Measurements from ENCODE around the gene PDE4D. TPM values are rescaled to one million over a fixed set of nuclear protein-coding genes. Genes with fewer than 3 reads are reported as not detected.

PDE4D gene
- total RNA-seq, 4 donors from 2014 or later = 35.0 to 121 (median 63.4) TPM

DNA sequence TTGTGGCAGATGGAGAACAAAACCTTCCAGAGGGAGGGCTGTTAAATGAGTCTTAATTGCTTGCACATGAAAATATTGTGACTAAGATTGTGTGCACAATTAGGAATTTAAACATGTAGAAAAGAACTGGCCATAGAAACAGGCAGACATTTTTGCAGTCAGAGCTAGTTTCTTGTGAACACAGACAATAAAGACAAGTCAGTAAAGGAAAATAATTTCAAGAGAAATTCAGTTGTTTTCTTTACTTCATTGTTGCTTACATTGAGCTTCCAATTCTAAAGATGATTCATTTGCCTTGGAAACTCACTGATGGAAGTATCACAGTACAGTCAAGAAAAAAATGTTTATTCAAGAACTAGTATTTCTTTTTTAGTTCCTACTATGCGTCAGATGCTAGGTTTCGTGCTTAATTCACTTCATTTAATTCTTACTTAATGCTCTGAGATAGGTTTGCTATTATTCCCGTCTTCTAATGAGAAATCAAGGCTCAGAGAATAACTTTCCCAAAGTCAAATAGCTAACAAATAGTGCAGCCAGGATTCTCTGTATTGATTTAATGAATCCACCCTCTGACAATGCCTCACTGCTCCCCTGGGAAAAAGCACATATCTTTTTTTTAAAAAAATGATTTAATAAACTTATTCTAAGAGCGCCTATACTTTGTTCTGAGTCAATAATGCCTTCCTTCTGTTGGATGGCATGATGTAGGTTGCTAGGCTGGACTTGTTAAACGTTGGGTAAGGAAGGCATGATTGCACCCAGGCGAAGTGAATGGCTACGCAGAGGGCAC, 729.3 kb downstream of the PDE4D start:
- H3K27ac ChIP-seq = no peak overlapping the region
- no peak for ATAC-seq
- H3K4me1 ChIP-seq = peaks cover 0 to 32% (median 2%) of the 10 kb centered on the region in 3 donors
- no peaks in the 10 kb centered on the region for H3K9me3 ChIP-seq
- no peak for TF ChIP-seq POLR2A (IDR thresholded peaks at IDR 0.05)
- H3K4me3 ChIP-seq = no peak overlapping the region
- H3K27me3 ChIP-seq = no peaks in the 10 kb centered on the region
- WGBS, 2 donors (ENCODE audit: low coverage in 1 of 2) = 58 to 60% methylated on average over 7 of the region's 7 CpGs
- no peaks in the 10 kb centered on the region for H3K36me3 ChIP-seq

DNA sequence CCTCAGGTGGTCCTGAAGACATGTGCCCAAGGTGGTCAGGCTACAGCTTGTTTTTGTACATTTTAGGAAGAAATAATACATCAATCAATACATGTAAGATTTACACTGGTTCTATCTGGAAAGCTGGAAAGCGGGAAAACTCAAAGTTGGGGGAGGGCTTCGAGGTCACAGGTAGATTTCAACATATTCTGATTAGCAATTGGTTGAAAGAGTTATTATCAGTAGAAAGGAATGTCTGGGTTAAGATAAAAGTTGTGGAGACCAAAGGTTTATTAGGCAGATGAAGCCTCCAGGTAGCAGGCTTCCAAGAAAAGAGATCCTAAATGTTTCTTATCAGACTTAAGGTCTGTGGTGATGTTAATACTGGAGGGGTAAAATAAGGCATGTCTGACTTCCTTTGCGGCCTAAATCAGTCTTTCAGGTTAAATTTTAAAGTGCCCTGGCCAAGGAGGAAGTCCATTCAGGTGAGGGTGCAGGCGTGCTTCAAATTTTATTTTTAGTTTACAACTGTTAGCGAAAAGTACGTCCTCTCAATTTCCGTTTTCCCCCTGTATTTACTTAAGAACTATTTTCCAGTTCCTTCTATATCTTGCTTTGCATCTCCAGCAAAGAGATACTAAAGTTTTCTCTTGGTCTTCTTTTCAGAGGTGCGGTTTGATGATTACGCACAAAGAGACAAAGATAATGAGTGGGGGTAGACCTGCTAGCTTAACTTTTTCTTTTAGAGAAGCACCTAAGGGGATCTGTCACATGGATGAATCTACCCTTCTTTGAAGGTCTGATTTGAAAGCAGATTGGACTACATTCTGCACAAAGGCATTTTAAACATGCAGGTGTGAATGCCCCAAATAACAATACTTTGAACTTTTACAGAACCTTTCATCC, 732.1 kb downstream of the PDE4D start:
- Histone ChIP-seq H3K27ac (no peak overlapping the region), H3K36me3 (no peaks in the 10 kb centered on the region), H3K4me3 (no peak overlapping the region), H3K27me3 (no peaks in the 10 kb centered on the region), H3K9me3 (no peaks in the 10 kb centered on the region), H3K4me1 (peaks cover 0 to 33% (median 5%) of the 10 kb centered on the region in 3 donors)
- 92 to 98% methylated on average over 6 to 9 of the region's 9 CpGs for WGBS, 2 donors (ENCODE audit: low coverage in 1 of 2)
- TF ChIP-seq, protein P1, sequence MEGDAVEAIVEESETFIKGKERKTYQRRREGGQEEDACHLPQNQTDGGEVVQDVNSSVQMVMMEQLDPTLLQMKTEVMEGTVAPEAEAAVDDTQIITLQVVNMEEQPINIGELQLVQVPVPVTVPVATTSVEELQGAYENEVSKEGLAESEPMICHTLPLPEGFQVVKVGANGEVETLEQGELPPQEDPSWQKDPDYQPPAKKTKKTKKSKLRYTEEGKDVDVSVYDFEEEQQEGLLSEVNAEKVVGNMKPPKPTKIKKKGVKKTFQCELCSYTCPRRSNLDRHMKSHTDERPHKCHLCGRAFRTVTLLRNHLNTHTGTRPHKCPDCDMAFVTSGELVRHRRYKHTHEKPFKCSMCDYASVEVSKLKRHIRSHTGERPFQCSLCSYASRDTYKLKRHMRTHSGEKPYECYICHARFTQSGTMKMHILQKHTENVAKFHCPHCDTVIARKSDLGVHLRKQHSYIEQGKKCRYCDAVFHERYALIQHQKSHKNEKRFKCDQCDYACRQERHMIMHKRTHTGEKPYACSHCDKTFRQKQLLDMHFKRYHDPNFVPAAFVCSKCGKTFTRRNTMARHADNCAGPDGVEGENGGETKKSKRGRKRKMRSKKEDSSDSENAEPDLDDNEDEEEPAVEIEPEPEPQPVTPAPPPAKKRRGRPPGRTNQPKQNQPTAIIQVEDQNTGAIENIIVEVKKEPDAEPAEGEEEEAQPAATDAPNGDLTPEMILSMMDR (IDR thresholded peaks at IDR 0.05) = no peak
- TF ChIP-seq EP300 (IDR thresholded peaks at IDR 0.05) = no peak
- TF ChIP-seq POLR2A (IDR thresholded peaks at IDR 0.05) = no peak
- no peak for TF ChIP-seq POLR2AphosphoS5 (IDR thresholded peaks at IDR 0.05)
- no peak for ATAC-seq

DNA sequence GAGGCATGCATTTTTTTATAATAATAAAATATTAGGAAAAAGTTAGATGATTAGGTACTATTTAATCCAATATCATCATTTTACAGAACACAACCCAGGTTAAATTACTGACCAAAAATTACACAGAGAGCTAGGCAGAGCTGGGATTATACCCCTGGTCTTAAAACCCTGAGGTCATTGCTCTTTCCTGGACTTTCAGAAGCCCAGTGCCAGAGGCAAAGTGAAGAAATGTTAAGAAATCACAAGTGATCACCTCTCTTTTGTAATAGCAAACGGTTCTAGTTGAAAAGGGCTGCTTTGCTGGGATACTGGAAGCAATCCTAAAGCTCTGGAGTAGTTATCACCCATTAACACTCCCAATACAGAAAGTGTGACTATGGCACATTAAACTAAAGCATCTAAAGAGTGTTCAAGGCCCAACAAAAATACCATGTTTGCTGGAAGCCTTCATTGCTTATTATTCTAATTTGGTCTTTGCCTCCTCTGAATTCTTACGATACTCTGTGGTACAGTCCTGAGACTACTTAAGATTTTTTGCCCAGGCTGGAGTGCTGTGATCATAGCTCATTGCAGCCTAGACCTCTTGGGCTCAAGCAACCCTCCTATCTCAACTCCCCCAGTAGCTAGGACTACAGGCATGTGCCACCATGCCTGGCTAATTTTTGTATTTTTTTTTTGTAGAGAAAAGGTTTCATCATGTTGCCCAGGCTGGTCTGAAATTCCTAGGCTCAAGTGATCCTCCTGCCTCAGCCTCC, 734.7 kb downstream of the PDE4D start:
- Histone ChIP-seq H3K4me3 (no peak overlapping the region), H3K9me3 (no peaks in the 10 kb centered on the region), H3K36me3 (no peaks in the 10 kb centered on the region), H3K27me3 (no peaks in the 10 kb centered on the region), H3K27ac (no peak overlapping the region), H3K4me1 (peaks cover 0 to 23% (median 2%) of the 10 kb centered on the region in 3 donors)
- 20 to 24% methylated on average over 2 of the region's 2 CpGs for WGBS, 2 donors (ENCODE audit: low coverage in 1 of 2)
- no peak for TF ChIP-seq POLR2A (IDR thresholded peaks at IDR 0.05)
- no peak for TF ChIP-seq POLR2AphosphoS5 (IDR thresholded peaks at IDR 0.05)
- TF ChIP-seq, protein P1 (IDR thresholded peaks at IDR 0.05) = no peak
- no peak for TF ChIP-seq EP300 (IDR thresholded peaks at IDR 0.05)
- ATAC-seq = no peak

DNA sequence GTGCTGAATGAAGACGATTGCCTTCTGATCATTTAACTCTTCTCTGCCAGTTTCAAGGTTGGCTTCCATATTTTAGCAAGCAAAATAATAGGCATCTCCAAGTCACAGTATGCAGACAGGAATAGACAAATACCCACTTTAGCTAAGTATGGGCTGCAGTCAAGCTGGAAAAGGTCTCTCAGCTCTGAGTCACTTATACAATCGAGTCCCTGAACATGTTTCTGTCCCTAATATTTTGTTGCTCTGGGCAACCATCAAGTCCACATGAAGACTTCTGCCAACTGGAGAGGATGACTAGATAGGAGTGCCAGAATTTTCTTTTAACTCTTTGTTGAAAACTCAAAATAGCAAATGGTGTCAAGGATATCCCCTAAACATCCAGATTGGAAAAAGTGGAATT, 735.4 kb downstream of the PDE4D start:
- WGBS, 2 donors (ENCODE audit: low coverage in 1 of 2) = 14 to 21% methylated on average over 2 of the region's 2 CpGs
- Histone ChIP-seq H3K4me1 (peaks cover 0 to 27% (median 2%) of the 10 kb centered on the region in 3 donors), H3K36me3 (no peaks in the 10 kb centered on the region), H3K27me3 (no peaks in the 10 kb centered on the region), H3K27ac (no peak overlapping the region), H3K4me3 (no peak overlapping the region), H3K9me3 (no peaks in the 10 kb centered on the region)
- peak; percentile 39 for ATAC-seq
- TF ChIP-seq EP300 (IDR thresholded peaks at IDR 0.05) = no peak
- TF ChIP-seq POLR2AphosphoS5 (IDR thresholded peaks at IDR 0.05) = no peak
- no peak for TF ChIP-seq POLR2A (IDR thresholded peaks at IDR 0.05)
- TF ChIP-seq, protein P1 (IDR thresholded peaks at IDR 0.05) = no peak

DNA sequence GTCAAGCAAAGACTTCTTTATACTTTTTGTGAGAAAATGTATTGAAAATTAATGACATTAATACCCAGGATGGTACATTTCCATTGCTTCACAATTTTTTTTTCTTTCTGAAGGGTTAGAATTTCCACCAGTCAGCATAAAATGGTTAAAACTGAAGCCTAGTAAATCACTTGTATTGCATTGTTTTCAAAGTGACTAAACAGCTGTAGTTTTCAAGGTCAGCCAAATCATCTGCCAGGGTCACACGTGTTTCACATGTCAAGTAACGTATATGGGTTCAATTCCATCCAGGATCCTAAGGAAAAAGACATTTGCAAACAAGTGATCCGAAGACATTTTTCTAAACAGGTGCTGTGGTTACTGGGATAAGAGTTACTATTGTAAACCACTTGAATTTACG, 736.5 kb downstream of the PDE4D start:
- TF ChIP-seq EP300 (IDR thresholded peaks at IDR 0.05) (no peak), POLR2A (IDR thresholded peaks at IDR 0.05) (no peak), POLR2AphosphoS5 (IDR thresholded peaks at IDR 0.05) (no peak)
- TF ChIP-seq, protein P1 (IDR thresholded peaks at IDR 0.05) = no peak
- WGBS, 2 donors (ENCODE audit: low coverage in 1 of 2) = 64 to 89% methylated on average over 4 of the region's 4 CpGs

More for the DNA sequence above, 736.5 kb downstream of the PDE4D start:
- no peaks in the 10 kb centered on the region for H3K36me3 ChIP-seq
- H3K27ac ChIP-seq = no peak overlapping the region
- H3K4me3 ChIP-seq = no peak overlapping the region
- ATAC-seq = no peak
- peaks cover 0 to 32% (median 2%) of the 10 kb centered on the region in 3 donors for H3K4me1 ChIP-seq
- H3K9me3 ChIP-seq = no peaks in the 10 kb centered on the region
- H3K27me3 ChIP-seq = no peaks in the 10 kb centered on the region
